Muscle layer of colon (tissue), 2 donors: ENCODE measurements around the gene GRIN3B.
"Not testable (repeated sequence)": the region's sequence is repeated elsewhere in the genome, so short reads cannot be mapped to it uniquely, and the experiment has no call there.

Experiments used
- H3K27ac ChIP-seq: one replicate; pipeline ENCODE4 v1.7.0; 2013; ENCODE audit warnings: low read depth, mild to moderate bottlenecking, low read length, moderate library complexity
- H3K27me3 ChIP-seq, 2 donors: one replicate each; pipeline ENCODE4 v1.7.0; 2013; ENCODE audit warnings: low read length in 2 of 2, mild to moderate bottlenecking in 2 of 2; ENCODE audit not compliant: insufficient read depth in 2 of 2, control insufficient read depth in 1 of 2
- H3K36me3 ChIP-seq: one replicate; pipeline ENCODE4 v1.7.0; 2013; ENCODE audit warnings: mild to moderate bottlenecking, low read length; ENCODE audit not compliant: insufficient read depth
- H3K4me1 ChIP-seq: one replicate; pipeline ENCODE4 v1.7.0; 2013; ENCODE audit warnings: mild to moderate bottlenecking, low read length; ENCODE audit not compliant: insufficient read depth
- H3K4me3 ChIP-seq, 2 donors: one replicate each; pipeline ENCODE4 v1.7.0; 2013; ENCODE audit warnings: low read length in 2 of 2, low read depth in 1 of 2, mild to moderate bottlenecking in 1 of 2, moderate library complexity in 1 of 2
- H3K9ac ChIP-seq: one replicate; pipeline ENCODE4 v1.7.0; 2013; ENCODE audit warnings: low read length
- H3K9me3 ChIP-seq: one replicate; pipeline ENCODE4 v1.7.0; 2013; ENCODE audit warnings: mild to moderate bottlenecking, low read length
- donor health status: abdominal sarcoma.
- donor health status: Adenocarcinoma of cecum.

Gene GRIN3B

GRCh38 chr19:1000095-1000494 is at the start of gene GRIN3B:
GRIN3B (plus strand) TSS chr19:1000419; CDS start chr19:1000438, 19 bp downstream.
- no peak within 1 kb of the TSS for H3K27ac ChIP-seq
- peaks cover 5% of the 10 kb centered on the region for H3K4me1 ChIP-seq
- H3K36me3 ChIP-seq = no peaks in the 10 kb centered on the region
- H3K27me3 ChIP-seq = peaks cover 32 to 78% of the 10 kb centered on the region in 2 donors
- H3K4me3 ChIP-seq = no peak within 1 kb of the TSS
- H3K9me3 ChIP-seq = no peaks in the 10 kb centered on the region
- no peak within 1 kb of the TSS for H3K9ac ChIP-seq

- Histone ChIP-seq H3K9ac (no peak overlapping the region), H3K27ac (no peak overlapping the region), H3K4me1 (no peaks in the 10 kb centered on the region), H3K9me3 (no peaks in the 10 kb centered on the region), H3K36me3 (no peaks in the 10 kb centered on the region), H3K4me3 (no peak overlapping the region), H3K27me3 (no peaks in the 10 kb centered on the region)
Observed at GRCh38 chr19:952049-952679, 48.1 kb upstream of the GRIN3B start.

- Histone ChIP-seq H3K36me3 (no peaks in the 10 kb centered on the region), H3K4me3 (no peak overlapping the region), H3K9ac (no peak overlapping the region)
Observed at GRCh38 chr19:952680-953444, 47.4 kb upstream of the GRIN3B start.

GRCh38 chr19:953445-954271 is 46.6 kb upstream of the GRIN3B start:
- no peak overlapping the region for H3K27ac ChIP-seq
- H3K9ac ChIP-seq = no peak overlapping the region
- no peaks in the 10 kb centered on the region for H3K27me3 ChIP-seq

More at GRCh38 chr19:952680-953444, 47.4 kb upstream of the GRIN3B start:
- no peaks in the 10 kb centered on the region for H3K9me3 ChIP-seq
- no peaks in the 10 kb centered on the region for H3K4me1 ChIP-seq
- no peaks in the 10 kb centered on the region for H3K27me3 ChIP-seq
- H3K27ac ChIP-seq = no peak overlapping the region

GRCh38 chr19:954272-954671 is 45.9 kb upstream of the GRIN3B start:
- no peak overlapping the region for H3K4me3 ChIP-seq
- no peaks in the 10 kb centered on the region for H3K36me3 ChIP-seq
- no peaks in the 10 kb centered on the region for H3K27me3 ChIP-seq
- H3K4me1 ChIP-seq = no peaks in the 10 kb centered on the region
- H3K27ac ChIP-seq = no peak overlapping the region
- no peaks in the 10 kb centered on the region for H3K9me3 ChIP-seq
- no peak overlapping the region for H3K9ac ChIP-seq

More at GRCh38 chr19:953445-954271, 46.6 kb upstream of the GRIN3B start:
- Histone ChIP-seq H3K36me3 (no peaks in the 10 kb centered on the region), H3K4me3 (no peak overlapping the region), H3K9me3 (no peaks in the 10 kb centered on the region), H3K4me1 (no peaks in the 10 kb centered on the region)

GRCh38 chr19:954672-955494 is 45.3 kb upstream of the GRIN3B start:
- H3K27ac ChIP-seq = no peak overlapping the region
- no peak overlapping the region for H3K9ac ChIP-seq
- no peaks in the 10 kb centered on the region for H3K9me3 ChIP-seq
- H3K36me3 ChIP-seq = no peaks in the 10 kb centered on the region
- no peak overlapping the region for H3K4me3 ChIP-seq
- no peaks in the 10 kb centered on the region for H3K27me3 ChIP-seq
- H3K4me1 ChIP-seq = no peaks in the 10 kb centered on the region

GRCh38 chr19:955803-956765 is 44.1 kb upstream of the GRIN3B start:
- H3K27ac ChIP-seq = no peak overlapping the region

GRCh38 chr19:956766-957440 is 43.3 kb upstream of the GRIN3B start:
- no peaks in the 10 kb centered on the region for H3K9me3 ChIP-seq
- H3K4me3 ChIP-seq = no peak overlapping the region
- H3K4me1 ChIP-seq = no peaks in the 10 kb centered on the region
- no peaks in the 10 kb centered on the region for H3K36me3 ChIP-seq
- H3K27me3 ChIP-seq = no peaks in the 10 kb centered on the region
- H3K27ac ChIP-seq = no peak overlapping the region
- H3K9ac ChIP-seq = no peak overlapping the region

More at GRCh38 chr19:955803-956765, 44.1 kb upstream of the GRIN3B start:
- no peaks in the 10 kb centered on the region for H3K4me1 ChIP-seq
- H3K36me3 ChIP-seq = no peaks in the 10 kb centered on the region
- H3K9ac ChIP-seq = no peak overlapping the region
- no peaks in the 10 kb centered on the region for H3K27me3 ChIP-seq
- H3K9me3 ChIP-seq = no peaks in the 10 kb centered on the region
- H3K4me3 ChIP-seq = no peak overlapping the region

GRCh38 chr19:957578-957977 is 42.6 kb upstream of the GRIN3B start:
- H3K27ac ChIP-seq, H3K27me3 ChIP-seq, H3K4me3 ChIP-seq, H3K4me1 ChIP-seq, H3K9me3 ChIP-seq, H3K36me3 ChIP-seq, H3K9ac ChIP-seq: not testable (repeated sequence)
